Activated effector memory CD4-positive, alpha-beta T cell treated with anti-CD3 and anti-CD28 coated beads, Interleukin-2, amount 50 U/mL, for 16 hours (primary cell): ENCODE measurements around the gene OPRL1.

Experiments used
- DNase-seq: peaks from one replicate; pipeline ENCODE4 v3.0.0-alpha.2; 2020

The OPRL1 gene

GRCh38 chr20:64080013-64080812, at the start of gene OPRL1:
OPRL1 (plus strand) TSS chr20:64080082; CDS start chr20:64092721, 12,639 bp downstream.
- DNase-seq = no peak

- DNase-seq = no peak
Measured at GRCh38 chr20:64030371-64031134, 49.3 kb upstream of the OPRL1 start.

GRCh38 chr20:64031822-64032314, 48.0 kb upstream of the OPRL1 start:
- DNase-seq = no peak

GRCh38 chr20:64032706-64033624, 46.9 kb upstream of the OPRL1 start:
- no peak for DNase-seq

GRCh38 chr20:64033981-64034493, 45.8 kb upstream of the OPRL1 start:
- no peak for DNase-seq

- no peak for DNase-seq
Measured at GRCh38 chr20:64035066-64035932, 44.6 kb upstream of the OPRL1 start.

GRCh38 chr20:64035933-64036345, 43.9 kb upstream of the OPRL1 start, which contains the start of gene C20orf204:
C20orf204 (plus strand) TSS chr20:64036182; CDS start chr20:64036324, 142 bp downstream.
- no peak for DNase-seq

GRCh38 chr20:64036346-64037198, 43.3 kb upstream of the OPRL1 start:
- DNase-seq = no peak

- no peak for DNase-seq
Measured at GRCh38 chr20:64037199-64037497, 42.7 kb upstream of the OPRL1 start.

GRCh38 chr20:64037498-64038213, 42.2 kb upstream of the OPRL1 start:
- DNase-seq = no peak

- no peak for DNase-seq
Measured at GRCh38 chr20:64038224-64038564, 41.7 kb upstream of the OPRL1 start.

- DNase-seq = peak; percentile 92
Measured at GRCh38 chr20:64038565-64039292, 41.2 kb upstream of the OPRL1 start.

- no peak for DNase-seq
Measured at GRCh38 chr20:64039293-64040160, 40.4 kb upstream of the OPRL1 start.

- no peak for DNase-seq
Measured at GRCh38 chr20:64040231-64041039, 39.4 kb upstream of the OPRL1 start.

GRCh38 chr20:64041040-64041780, 38.7 kb upstream of the OPRL1 start:
- DNase-seq = no peak

- DNase-seq = no peak
Measured at GRCh38 chr20:64041781-64042053, 38.2 kb upstream of the OPRL1 start.
